ENCODE measurements around the gene CEP104. TPM values are rescaled to one million over a fixed set of nuclear protein-coding genes. Genes with fewer than 3 reads are reported as not detected.

Gene CEP104
- total and polyA plus RNA-seq, 2 donors (not counting 1 experiment from before 2014, with no cell fraction given) = 27.7 to 71.8 TPM

GRCh38 chr1:3799976-3800685 is 56.9 kb downstream of the CEP104 start:
- H2AFZ ChIP-seq (ENCODE audit: insufficient read depth, low read depth, low read length, poor library complexity, severe bottlenecking) = no peak overlapping the region
- no peak overlapping the region for H3K27ac Mint-ChIP-seq
- no peaks in the 10 kb centered on the region for H3K36me3 ChIP-seq (replicated peaks in 1 of 2; ENCODE audit: control extremely low read depth in 1 of 2, control insufficient read depth in 1 of 2, extremely low read depth in 1 of 2, insufficient read depth in 2 of 2, low read length in 1 of 2)
- H3K4me3 Mint-ChIP-seq = no peak overlapping the region
- POLR2A ChIA-PET = no interaction called here
- no peak overlapping the region for H3K9ac ChIP-seq (ENCODE audit: low read length)
- intact Hi-C loops (cut with micrococcal nuclease) = loop anchor here (5.0 kb wide), 1 partner anchor 348 kb away; the partner anchor contains the start of gene ARHGEF16
- WGBS (ENCODE audit: insufficient coverage) = 96% methylated on average over 10 of the region's 11 CpGs
- no peak overlapping the region for H3K4me2 ChIP-seq (replicated peaks; ENCODE audit: low read depth, low read length, poor library complexity, severe bottlenecking)
- no peak overlapping the region for H3K4me3 ChIP-seq (ENCODE audit: control extremely low read depth in 1 of 5, extremely low read depth in 1 of 5, insufficient read depth in 1 of 5, low read depth in 2 of 5, low read length in 4 of 5)
- peaks cover 8% of the 10 kb centered on the region for H3K79me2 ChIP-seq (ENCODE audit: control insufficient read depth, insufficient read depth, low read length)
- H3K9me3 ChIP-seq (ENCODE audit: control extremely low read depth in 1 of 3, control insufficient read depth in 2 of 3, insufficient read depth in 1 of 3, low read length in 2 of 3) = no peaks in the 10 kb centered on the region
- peaks cover 18% of the 10 kb centered on the region for H3K4me1 Mint-ChIP-seq
- CTCF ChIA-PET = interaction anchor here (1.1 kb wide), 1 partner anchor 347 kb away, joined by 5 read pairs; no protein-coding TSS in a partner anchor
- peaks cover 8% of the 10 kb centered on the region for H4K20me1 ChIP-seq (ENCODE audit: control insufficient read depth, insufficient read depth, low read length, poor library complexity, severe bottlenecking)
- H3K27me3 ChIP-seq (replicated peaks in 1 of 4; ENCODE audit: control extremely low read depth in 1 of 4, control insufficient read depth in 3 of 4, insufficient read depth in 4 of 4, low read length in 3 of 4) = peaks cover 0 to 14% (median 4%) of the 10 kb centered on the region in 4 experiments
- DNase-seq (no peak), ATAC-seq (ENCODE audit: low read depth) (no peak)
- no peaks in the 10 kb centered on the region for H3K9me3 Mint-ChIP-seq (ENCODE audit: insufficient read depth)
- H3K27ac ChIP-seq (ENCODE audit: low read length in 2 of 2) = no peak overlapping the region
- peaks cover 12 to 15% of the 10 kb centered on the region in 2 donors for H3K4me1 ChIP-seq (ENCODE audit: control insufficient read depth in 2 of 2, insufficient read depth in 2 of 2, low read length in 2 of 2)
- peaks cover 22% of the 10 kb centered on the region for H3K27me3 Mint-ChIP-seq
- TF ChIP-seq EZH2 (IDR thresholded peaks at IDR 0.05; ENCODE audit: borderline replicate concordance, insufficient read depth, low read depth, low read length, poor library complexity, severe bottlenecking) = no peak
- TF ChIP-seq CTCF (IDR thresholded peaks at IDR 0.05) = no peak
